Measurements from ENCODE around the gene CACNB3. TPM values are rescaled to one million over a fixed set of nuclear protein-coding genes. Genes with fewer than 3 reads are reported as not detected.
"Not testable (repeated sequence)": the region's sequence is repeated elsewhere in the genome, so short reads cannot be mapped to it uniquely, and the experiment has no call there.

Gene CACNB3
- total RNA-seq, 1 donor from 2014 or later, result 56.3 TPM

- no peaks in the 10 kb centered on the region for H3K36me3 Mint-ChIP-seq
- TF ChIP-seq CTCF (conservative IDR thresholded peaks at IDR 0.05), result no peak
- no peak for DNase-seq (ENCODE audit: extremely low spot score, unreplicated experiment)
- no peak overlapping the region for H3K27ac Mint-ChIP-seq
- H3K4me1 Mint-ChIP-seq (ENCODE audit: unreplicated experiment), result peaks cover 11% of the 10 kb centered on the region
- no peak overlapping the region for H3K4me3 Mint-ChIP-seq
- no peaks in the 10 kb centered on the region for H3K9me3 Mint-ChIP-seq
- H3K27me3 Mint-ChIP-seq, result no peaks in the 10 kb centered on the region
Measured at GRCh38 chr12:48856379-48856778, 38.1 kb downstream of the CACNB3 start.

GRCh38 chr12:48857278-48857994 is 39.1 kb downstream of the CACNB3 start:
- peaks cover 12% of the 10 kb centered on the region for H3K4me1 Mint-ChIP-seq (ENCODE audit: unreplicated experiment)
- H3K27ac Mint-ChIP-seq, result no peak overlapping the region
- H3K4me3 Mint-ChIP-seq, result no peak overlapping the region
- TF ChIP-seq CTCF (conservative IDR thresholded peaks at IDR 0.05), result no peak
- no peaks in the 10 kb centered on the region for H3K36me3 Mint-ChIP-seq
- H3K9me3 Mint-ChIP-seq, result no peaks in the 10 kb centered on the region
- no peak for DNase-seq (ENCODE audit: extremely low spot score, unreplicated experiment)
- peaks cover under 1% of the 10 kb centered on the region for H3K27me3 Mint-ChIP-seq

DNA sequence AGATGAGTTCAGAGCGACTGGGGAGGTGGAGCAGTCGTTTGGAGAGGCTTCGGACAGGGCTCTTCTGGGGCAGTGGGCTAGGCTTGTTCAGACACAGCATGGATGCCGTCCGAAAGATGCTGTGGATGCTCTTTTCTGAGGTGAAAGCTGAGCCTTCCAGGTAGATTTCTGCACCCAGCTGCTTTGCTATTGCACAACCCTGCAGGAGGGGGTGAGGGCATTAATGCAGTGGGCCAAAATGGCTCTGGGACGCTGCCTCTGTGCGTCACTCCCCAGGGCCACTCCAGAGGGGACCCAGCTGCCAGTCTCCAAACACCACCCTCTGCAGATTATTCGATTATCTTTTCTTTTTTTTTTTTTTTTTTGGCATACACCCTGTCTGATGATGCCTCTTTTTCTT is 39.7 kb downstream of the CACNB3 start:
- Mint-ChIP-seq H3K9me3 (no peaks in the 10 kb centered on the region), H3K27me3 (peaks cover 4% of the 10 kb centered on the region), H3K4me3 (no peak overlapping the region), H3K36me3 (no peaks in the 10 kb centered on the region), H3K4me1 (ENCODE audit: unreplicated experiment) (peaks cover 8% of the 10 kb centered on the region), H3K27ac (no peak overlapping the region)
- no peak for DNase-seq (ENCODE audit: extremely low spot score, unreplicated experiment)
- TF ChIP-seq CTCF (conservative IDR thresholded peaks at IDR 0.05), result no peak

GRCh38 chr12:48859607-48860006 is 41.3 kb downstream of the CACNB3 start:
- Mint-ChIP-seq H3K36me3 (no peaks in the 10 kb centered on the region), H3K4me3 (no peak overlapping the region), H3K27me3 (peaks cover 17% of the 10 kb centered on the region), H3K27ac (no peak overlapping the region), H3K9me3 (no peaks in the 10 kb centered on the region), H3K4me1 (ENCODE audit: unreplicated experiment) (peaks cover 20% of the 10 kb centered on the region)
- TF ChIP-seq CTCF (conservative IDR thresholded peaks at IDR 0.05), result no peak
- no peak for DNase-seq (ENCODE audit: extremely low spot score, unreplicated experiment)

GRCh38 chr12:48860236-48860635 is 41.9 kb downstream of the CACNB3 start:
- DNase-seq (ENCODE audit: extremely low spot score, unreplicated experiment); H3K9me3 Mint-ChIP-seq; H3K36me3 Mint-ChIP-seq; H3K4me3 Mint-ChIP-seq; H3K27ac Mint-ChIP-seq: not testable (repeated sequence)
- peaks cover 23% of the 10 kb centered on the region for H3K27me3 Mint-ChIP-seq
- peaks cover 26% of the 10 kb centered on the region for H3K4me1 Mint-ChIP-seq (ENCODE audit: unreplicated experiment)

DNA sequence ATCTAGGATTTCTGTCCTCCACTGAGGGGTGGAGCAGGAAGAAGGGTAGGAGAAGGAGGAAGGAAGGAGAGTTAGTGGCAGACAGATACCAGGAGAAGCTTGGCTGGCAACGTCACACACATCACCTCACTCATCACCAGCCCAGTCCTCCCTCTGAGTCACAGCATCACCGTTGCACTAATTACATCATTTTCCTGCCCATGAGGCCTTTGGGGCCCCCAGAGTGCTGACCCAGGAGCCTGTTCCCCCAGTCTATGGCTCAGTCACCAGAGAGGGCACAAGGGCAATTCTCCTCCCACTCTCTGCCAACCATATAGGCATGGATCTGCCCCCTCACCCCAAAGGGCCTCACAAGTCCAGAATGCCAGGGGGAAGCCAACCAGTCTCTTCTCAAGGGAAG is 42.8 kb downstream of the CACNB3 start:
- Mint-ChIP-seq H3K4me3 (no peak overlapping the region), H3K27me3 (peaks cover 27% of the 10 kb centered on the region), H3K4me1 (ENCODE audit: unreplicated experiment) (peaks cover 32% of the 10 kb centered on the region), H3K9me3 (no peaks in the 10 kb centered on the region), H3K27ac (no peak overlapping the region), H3K36me3 (no peaks in the 10 kb centered on the region)
- no peak for DNase-seq (ENCODE audit: extremely low spot score, unreplicated experiment)
- no peak for TF ChIP-seq CTCF (conservative IDR thresholded peaks at IDR 0.05)
